Ramos (cell line): Measurements from ENCODE around the gene CAND2.
"Not testable (repeated sequence)": the region's sequence is repeated elsewhere in the genome, so short reads cannot be mapped to it uniquely, and the experiment has no call there.

Source experiments
- in situ Hi-C: fragments of 300-500 bp; cut with MboI; formaldehyde crosslinking; loops from one replicate; pipeline ENCODE4 v1.14.3; 2022; ENCODE audit warnings: low sequenced_read_pairs; ENCODE audit not compliant: unreplicated experiment

Gene CAND2

DNA sequence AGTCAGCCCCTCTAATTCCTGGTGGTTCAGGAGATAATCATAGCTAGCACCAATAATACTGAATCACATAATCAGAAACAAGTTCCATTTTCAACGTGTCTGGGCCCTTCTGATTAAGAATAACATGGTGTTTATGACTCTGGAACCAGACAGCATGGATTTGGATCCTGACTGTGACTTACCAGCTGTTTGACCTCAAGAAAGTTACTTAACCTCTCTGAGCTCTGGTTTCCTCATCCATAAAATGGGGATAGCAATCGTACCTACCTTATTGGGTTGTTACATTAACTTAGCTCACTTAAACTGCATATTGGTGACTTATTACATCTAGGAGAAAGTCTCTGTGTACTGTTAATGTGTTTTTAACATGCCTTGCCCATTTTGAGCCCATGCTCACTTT is 26.7 kb upstream of the CAND2 start:
- in situ Hi-C loops: no loop called here

- in situ Hi-C loops: no loop called here
These were observed 25.2 kb upstream of the CAND2 start for GRCh38 chr3:12771236-12771635.

GRCh38 chr3:12772462-12772861 is 24.0 kb upstream of the CAND2 start:
- in situ Hi-C loops: no loop called here

DNA sequence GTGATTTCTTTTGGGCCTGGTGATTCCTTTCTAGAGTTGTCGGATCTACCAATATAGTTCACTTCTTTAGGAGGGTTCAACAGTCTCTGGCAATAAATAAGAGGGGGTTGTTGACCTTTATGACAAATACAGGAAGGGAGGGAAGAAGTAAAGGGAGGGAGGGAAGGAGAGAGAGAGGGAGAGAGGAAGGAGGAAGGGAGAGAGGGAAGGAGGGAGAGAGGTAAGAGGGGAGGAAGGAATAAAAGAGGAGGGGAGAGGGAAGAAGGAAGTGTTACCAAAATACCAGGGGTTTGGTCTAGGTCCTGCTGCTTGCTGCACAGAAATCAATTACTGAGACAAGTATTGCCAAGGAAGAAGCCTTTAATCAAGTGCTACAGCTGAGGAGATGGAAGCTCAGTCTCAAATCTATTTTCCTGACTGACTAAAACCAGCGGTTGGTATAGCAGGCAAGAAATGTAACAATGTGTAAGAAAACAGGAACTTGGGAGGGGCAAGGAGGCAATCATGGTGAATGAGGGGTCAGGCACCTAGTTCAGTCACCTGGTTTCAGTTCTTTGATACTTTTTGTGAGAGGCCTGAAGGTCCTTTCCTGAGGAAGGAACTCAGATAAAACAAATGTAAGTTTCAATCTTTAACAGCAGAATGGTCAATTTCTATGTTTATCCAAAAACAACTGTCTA is 23.3 kb upstream of the CAND2 start:
- in situ Hi-C loops: no loop called here

- in situ Hi-C loops: no loop called here
These were observed 22.8 kb upstream of the CAND2 start for GRCh38 chr3:12773710-12774086.

GRCh38 chr3:12774619-12775018 is 21.9 kb upstream of the CAND2 start:
- in situ Hi-C loops: no loop called here

- in situ Hi-C loops: no loop called here
These were observed 21.3 kb upstream of the CAND2 start for GRCh38 chr3:12775226-12775625.

- in situ Hi-C loops: not testable (repeated sequence)
These were observed 20.5 kb upstream of the CAND2 start for GRCh38 chr3:12775970-12776369.

GRCh38 chr3:12777171-12777570 is 19.3 kb upstream of the CAND2 start:
- in situ Hi-C loops: no loop called here

DNA sequence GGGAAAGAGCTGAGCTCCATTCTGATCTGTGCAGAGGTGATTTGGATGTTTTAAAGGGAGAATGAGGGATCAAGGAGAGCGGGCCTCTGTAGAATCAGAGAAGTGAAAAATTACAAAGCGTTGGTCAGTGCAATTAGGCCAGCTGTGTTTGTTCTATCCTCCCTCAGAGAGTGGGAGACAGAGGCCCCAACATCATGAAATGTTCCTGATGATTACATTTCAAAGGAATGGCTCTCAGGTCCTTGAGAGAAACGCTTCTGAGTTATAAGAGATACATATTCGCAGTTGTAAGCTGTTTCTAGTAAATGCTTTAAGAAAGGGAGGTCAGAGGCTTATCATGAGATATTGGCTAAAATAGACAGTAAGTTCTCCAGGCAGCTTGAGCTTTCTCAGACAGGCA is 15.7 kb upstream of the CAND2 start:
- in situ Hi-C loops: no loop called here

GRCh38 chr3:12782172-12782815 is 14.2 kb upstream of the CAND2 start:
- in situ Hi-C loops: no loop called here

DNA sequence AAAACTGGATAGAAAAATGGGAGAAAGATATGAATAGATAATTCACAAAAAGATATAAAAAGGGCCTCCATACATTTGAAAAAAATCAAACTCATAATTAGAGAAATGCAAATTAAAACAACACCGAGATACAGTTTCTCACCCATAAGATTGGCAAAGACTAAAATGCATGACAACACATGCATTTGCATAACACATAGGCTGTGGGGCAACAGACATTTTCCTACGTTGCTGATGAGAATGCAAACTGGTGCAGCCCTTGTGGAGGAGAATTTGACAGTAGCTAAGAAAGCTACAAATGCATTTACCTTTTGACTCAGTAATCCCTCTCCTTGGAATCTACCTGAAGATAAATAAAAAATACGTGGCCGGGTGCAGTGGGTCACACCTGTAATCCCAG is 11.4 kb upstream of the CAND2 start:
- in situ Hi-C loops: no loop called here

DNA sequence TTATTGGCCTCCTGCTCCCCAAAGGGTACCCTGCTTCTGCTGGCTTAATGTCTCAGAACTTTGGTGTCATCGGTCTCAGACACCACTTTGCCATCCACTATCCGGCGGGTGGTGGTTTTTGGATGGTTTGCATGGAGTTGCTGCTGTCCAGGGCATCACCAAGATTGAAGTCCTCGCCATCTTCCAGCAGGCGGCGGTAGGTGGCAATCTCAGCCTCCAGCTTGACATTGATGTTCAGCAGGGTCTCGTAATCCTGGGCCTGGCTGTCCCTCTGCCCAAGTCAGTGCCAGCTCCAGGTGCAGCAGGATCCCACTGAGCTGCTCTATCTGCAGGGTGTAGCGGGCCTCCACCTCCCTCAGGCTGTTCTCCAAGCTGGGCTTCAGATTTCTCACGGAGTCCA is 9.1 kb upstream of the CAND2 start:
- in situ Hi-C loops: not testable (repeated sequence)

GRCh38 chr3:12787967-12788690 is 8.4 kb upstream of the CAND2 start:
- in situ Hi-C loops: not testable (repeated sequence)

GRCh38 chr3:12791430-12791829 is 5.0 kb upstream of the CAND2 start:
- in situ Hi-C loops: no loop called here

DNA sequence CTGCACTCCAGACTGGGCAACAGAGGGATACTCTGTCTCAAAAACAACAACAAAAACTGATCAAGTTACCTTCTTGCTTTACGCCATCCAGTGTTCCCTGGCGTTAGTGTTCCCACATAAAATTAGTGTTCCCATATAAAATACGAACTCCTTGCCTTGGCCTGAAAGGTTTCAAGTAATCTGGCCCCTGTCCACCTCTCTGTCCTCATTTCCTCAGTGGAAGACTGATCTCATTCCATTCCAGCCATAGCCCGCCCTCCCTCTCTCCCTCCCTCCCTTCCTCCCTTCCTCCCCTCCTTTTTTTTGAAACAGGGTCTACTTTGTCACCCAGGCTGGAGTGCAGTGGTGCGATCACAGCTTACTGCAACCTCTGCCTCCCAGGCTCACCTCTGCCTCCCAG is 2.8 kb upstream of the CAND2 start:
- in situ Hi-C loops: no loop called here

DNA sequence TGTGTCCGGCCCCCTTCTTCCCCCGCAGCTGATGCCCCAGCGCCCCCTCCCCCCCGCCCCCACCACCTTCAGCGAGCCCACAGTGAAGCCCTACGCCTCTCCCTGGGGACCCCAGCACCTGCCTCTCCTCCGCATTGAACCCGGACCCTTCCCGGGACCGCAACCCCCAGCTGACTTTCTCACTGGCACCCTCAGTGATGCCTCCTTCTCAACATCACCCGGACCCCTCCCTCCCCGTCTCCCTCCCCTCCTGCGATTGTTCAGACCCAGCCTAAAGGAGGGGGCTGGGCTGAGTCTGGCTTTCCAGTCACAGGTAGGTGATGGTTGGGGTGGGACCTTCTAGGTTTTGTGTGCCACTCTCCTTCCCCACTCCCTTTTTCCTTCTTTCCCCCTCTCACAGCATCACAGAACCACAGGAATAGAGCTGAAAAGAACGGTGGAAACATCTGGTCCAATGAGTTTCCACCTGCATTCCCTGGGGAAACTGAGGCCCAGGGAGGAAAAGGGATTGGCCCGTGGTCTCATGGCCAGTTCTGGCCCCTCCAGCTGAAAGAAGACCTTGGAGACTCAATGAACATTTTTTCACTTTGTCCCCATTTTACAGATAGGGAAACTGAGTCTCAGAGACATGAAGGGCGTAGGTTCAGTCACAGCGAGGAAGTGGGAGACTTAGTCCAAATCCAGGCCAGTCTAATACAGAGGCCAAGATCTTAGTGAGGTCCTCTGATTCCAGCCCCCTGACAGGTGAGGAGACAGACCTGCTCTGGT is 828 bp downstream of the CAND2 start:
- in situ Hi-C loops: no loop called here

DNA sequence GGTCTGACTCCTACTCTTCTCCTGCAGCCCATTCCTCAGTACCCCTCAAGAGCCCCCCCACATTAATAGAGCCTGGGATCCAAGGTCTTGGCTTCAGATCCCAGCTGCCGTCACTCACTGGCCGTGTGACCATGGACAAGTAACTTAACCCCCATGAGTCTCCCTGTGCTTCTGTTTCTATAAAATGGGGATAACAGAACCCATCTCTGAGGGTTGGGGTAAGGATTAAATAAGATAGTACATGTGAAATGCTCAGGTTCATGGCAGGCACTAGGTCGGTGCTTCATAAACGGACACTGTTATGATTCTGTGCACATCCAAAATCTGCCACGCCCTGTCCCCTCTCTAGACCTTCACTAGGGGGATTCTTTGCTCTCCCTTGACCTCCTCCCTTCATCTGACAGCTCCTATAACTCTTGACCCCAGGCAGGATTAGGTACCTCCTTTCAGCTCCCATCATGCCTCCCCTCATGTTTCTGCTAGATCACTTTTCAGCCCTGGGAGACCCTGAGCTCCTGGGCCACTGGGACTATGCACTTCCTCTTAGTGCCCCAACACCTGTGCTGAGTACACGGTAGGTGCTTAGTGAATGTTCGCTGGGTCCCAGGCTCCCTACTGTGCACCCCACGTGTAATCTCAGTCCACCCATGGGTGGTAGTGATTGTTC is 1.5 kb downstream of the CAND2 start:
- in situ Hi-C loops: no loop called here

DNA sequence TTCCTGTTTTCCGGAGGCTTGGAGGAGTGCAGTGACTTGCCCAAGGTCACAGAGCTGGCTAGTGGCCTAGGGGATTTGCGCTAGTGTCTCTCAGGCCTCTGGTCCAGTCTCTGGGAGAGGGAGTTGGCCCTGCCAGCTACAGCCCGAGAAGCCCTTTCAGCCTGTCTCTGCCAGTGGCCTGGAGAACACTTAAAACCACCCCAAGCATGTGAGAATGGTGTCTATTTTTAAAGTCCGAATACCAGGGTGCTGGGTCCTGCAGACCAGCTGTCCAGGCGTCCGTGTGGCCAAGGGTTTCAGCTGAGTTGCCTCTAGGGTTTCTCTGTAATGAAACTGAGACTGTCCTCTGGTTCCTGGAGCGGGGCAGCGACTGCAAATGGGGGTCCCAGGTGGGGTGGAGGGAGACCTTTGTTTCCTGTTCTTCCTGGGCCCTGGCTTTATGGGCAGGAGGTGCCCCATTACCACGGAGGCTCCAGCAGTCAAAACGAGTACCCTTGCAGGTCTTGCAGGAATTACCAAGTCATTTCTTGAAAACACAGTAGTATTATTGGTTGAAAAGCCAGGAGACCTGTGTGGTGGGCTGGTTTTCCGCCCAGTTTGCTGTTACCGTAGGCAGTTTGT is 2.2 kb downstream of the CAND2 start:
- in situ Hi-C loops: no loop called here
